ENCODE data around the gene CELF5.

GRCh38 chr19:3328743-3329142, 104.3 kb downstream of the CELF5 start:
- TF ChIP-seq ELK1 (IDR thresholded peaks at IDR 0.05; ENCODE audit: low read depth, low read length) (no peak), CTCF (IDR thresholded peaks at IDR 0.05 in 2 of 3, conservative IDR thresholded peaks at IDR 0.05 in 1 of 3; ENCODE audit: control insufficient read depth in 2 of 3, extremely low read depth in 1 of 3, insufficient read depth in 1 of 3, low read depth in 3 of 3, low read length in 3 of 3) (no peak), LARP7 (IDR thresholded peaks at IDR 0.05) (no peak), NRF1 (conservative IDR thresholded peaks at IDR 0.05; ENCODE audit: low read depth, low read length) (no peak), SUPT20H (IDR thresholded peaks at IDR 0.05; ENCODE audit: borderline replicate concordance, control insufficient read depth, low read depth, low read length) (no peak), RAD21 (IDR thresholded peaks at IDR 0.05; ENCODE audit: insufficient read depth, low read depth, low read length) (no peak), TAF1 (IDR thresholded peaks at IDR 0.05; ENCODE audit: borderline replicate concordance, low read depth, low read length) (no peak), EP300 (IDR thresholded peaks at IDR 0.05; ENCODE audit: borderline replicate concordance in 1 of 2, control insufficient read depth in 1 of 2, low read depth in 2 of 2, low read length in 2 of 2) (no peak), YY1 (IDR thresholded peaks at IDR 0.05; ENCODE audit: low read depth, low read length) (no peak), CREB1 (IDR thresholded peaks at IDR 0.05; ENCODE audit: low read depth) (no peak), FOXM1 (IDR thresholded peaks at IDR 0.05; ENCODE audit: low read depth, low read length) (no peak), RBBP5 (conservative IDR thresholded peaks at IDR 0.05) (no peak)
